ENCODE results near the gene TNRC6A.
A peak's percentile ranks its signal among the peaks of the same experiment; 100 is the strongest.
"Not testable (repeated sequence)": the region's sequence is repeated elsewhere in the genome, so short reads cannot be mapped to it uniquely, and the experiment has no call there.

Gene TNRC6A

GRCh38 chr16:24789881-24790280 lies 60.4 kb downstream of the TNRC6A start:
- intact Hi-C loops (cut with DNase I): no loop called here
- no peak for DNase-seq

GRCh38 chr16:24800586-24800985 lies 71.1 kb downstream of the TNRC6A start:
- DNase-seq: no peak
- intact Hi-C loops (cut with DNase I): no loop called here

- intact Hi-C loops (cut with DNase I): no loop called here
- DNase-seq: no peak
Measured at GRCh38 chr16:24801761-24802302, 72.4 kb downstream of the TNRC6A start.

GRCh38 chr16:24805484-24805883 lies 76.0 kb downstream of the TNRC6A start:
- DNase-seq: no peak
- intact Hi-C loops (cut with DNase I): no loop called here

- DNase-seq: no peak
- intact Hi-C loops (cut with DNase I): no loop called here
Measured at GRCh38 chr16:24807301-24807700, 77.8 kb downstream of the TNRC6A start.

GRCh38 chr16:24810951-24811843 lies 81.7 kb downstream of the TNRC6A start:
- DNase-seq: peak in 2 of 42 donors; percentile 10 to 39
- intact Hi-C loops (cut with DNase I): no loop called here

GRCh38 chr16:24812813-24813212 lies 83.4 kb downstream of the TNRC6A start:
- DNase-seq: peak in 1 of 42 donors; percentile 33
- intact Hi-C loops (cut with DNase I): not testable (repeated sequence)

GRCh38 chr16:24815021-24815420 lies 85.6 kb downstream of the TNRC6A start:
- intact Hi-C loops (cut with DNase I): no loop called here

GRCh38 chr16:24816688-24817087 lies 87.2 kb downstream of the TNRC6A start:
- DNase-seq: peak in 1 of 42 donors; percentile 7
- intact Hi-C loops (cut with DNase I): no loop called here

More at GRCh38 chr16:24815021-24815420, 85.6 kb downstream of the TNRC6A start:
- DNase-seq: peak in 1 of 42 donors; percentile 28

- intact Hi-C loops (cut with DNase I): no loop called here
- peak in 1 of 42 donors; percentile 47 for DNase-seq
Measured at GRCh38 chr16:24819462-24820040, 90.1 kb downstream of the TNRC6A start.

- DNase-seq: no peak
- intact Hi-C loops (cut with DNase I): no loop called here
Measured at GRCh38 chr16:24820522-24820921, 91.1 kb downstream of the TNRC6A start.

- peak in 13 of 42 donors; percentile 18 to 56 (median 30) for DNase-seq
- intact Hi-C loops (cut with DNase I): no loop called here
Measured at GRCh38 chr16:24821129-24821528, 91.7 kb downstream of the TNRC6A start.

- DNase-seq: no peak
- intact Hi-C loops (cut with DNase I): no loop called here
Measured at GRCh38 chr16:24822542-24822941, 93.1 kb downstream of the TNRC6A start.

GRCh38 chr16:24822974-24823373 lies 93.5 kb downstream of the TNRC6A start:
- intact Hi-C loops (cut with DNase I): no loop called here
- DNase-seq: no peak

- no peak for DNase-seq
- intact Hi-C loops (cut with DNase I): no loop called here
Measured at GRCh38 chr16:24825696-24826095, 96.2 kb downstream of the TNRC6A start.

- intact Hi-C loops (cut with DNase I): no loop called here
- DNase-seq: no peak
Measured at GRCh38 chr16:24826096-24826690, 96.7 kb downstream of the TNRC6A start.

- no peak for DNase-seq
- intact Hi-C loops (cut with DNase I): no loop called here
Measured at GRCh38 chr16:24826817-24827566, 97.5 kb downstream of the TNRC6A start.

- intact Hi-C loops (cut with DNase I): no loop called here
- no peak for DNase-seq
Measured at GRCh38 chr16:24829153-24829552, 99.7 kb downstream of the TNRC6A start.

GRCh38 chr16:24833352-24833751 lies 103.9 kb downstream of the TNRC6A start:
- intact Hi-C loops (cut with DNase I): no loop called here

More at GRCh38 chr16:24833352-24833751, 103.9 kb downstream of the TNRC6A start:
- DNase-seq: peak in 1 of 42 donors; percentile 1
